ENCODE results near the gene TACR1. TPM values are rescaled to one million over a fixed set of nuclear protein-coding genes. Genes with fewer than 3 reads are reported as not detected.
"Not testable (repeated sequence)": the region's sequence is repeated elsewhere in the genome, so short reads cannot be mapped to it uniquely, and the experiment has no call there.

TACR1 gene
- total RNA-seq, 2 donors from 2014 or later: 3.9 to 6.0 TPM

- Histone ChIP-seq H3K27ac (peak overlapping the region in 1 of 2 donors; percentile 38), H3K9me3 (no peaks in the 10 kb centered on the region), H3K4me3 (no peak overlapping the region), H3K36me3 (no peaks in the 10 kb centered on the region), H3K27me3 (replicated peaks; ENCODE audit: insufficient read depth) (no peaks in the 10 kb centered on the region), H3K4me1 (ENCODE audit: control insufficient read depth in 1 of 2, low read depth in 2 of 2) (peaks cover 8 to 17% of the 10 kb centered on the region in 2 donors)
- DNase-seq (ENCODE audit: low spot score): no peak
- TF ChIP-seq CTCF (IDR thresholded peaks at IDR 0.05): no peak
- no peak for ATAC-seq (ENCODE audit: insufficient number of reproducible peaks, low FRiP score, low read depth)
Observed at GRCh38 chr2:75162259-75162658, 37.1 kb downstream of the TACR1 start.

GRCh38 chr2:75157435-75157834 lies 41.9 kb downstream of the TACR1 start:
- Histone ChIP-seq H3K9me3 (no peaks in the 10 kb centered on the region), H3K27me3 (replicated peaks; ENCODE audit: insufficient read depth) (no peaks in the 10 kb centered on the region), H3K4me3 (no peak overlapping the region), H3K4me1 (ENCODE audit: control insufficient read depth in 1 of 2, low read depth in 2 of 2) (peaks cover 8 to 11% of the 10 kb centered on the region in 2 donors), H3K36me3 (no peaks in the 10 kb centered on the region), H3K27ac (no peak overlapping the region)
- TF ChIP-seq CTCF (IDR thresholded peaks at IDR 0.05): no peak
- ATAC-seq (ENCODE audit: insufficient number of reproducible peaks, low FRiP score, low read depth): no peak
- no peak for DNase-seq (ENCODE audit: low spot score)

GRCh38 chr2:75155115-75155514 lies 44.2 kb downstream of the TACR1 start:
- Histone ChIP-seq H3K9me3 (no peaks in the 10 kb centered on the region), H3K27me3 (replicated peaks; ENCODE audit: insufficient read depth) (no peaks in the 10 kb centered on the region), H3K27ac (no peak overlapping the region), H3K4me3 (no peak overlapping the region), H3K36me3 (no peaks in the 10 kb centered on the region), H3K4me1 (ENCODE audit: control insufficient read depth in 1 of 2, low read depth in 2 of 2) (no peaks in the 10 kb centered on the region)
- no peak for TF ChIP-seq CTCF (IDR thresholded peaks at IDR 0.05)
- ATAC-seq (ENCODE audit: insufficient number of reproducible peaks, low FRiP score, low read depth) (no peak), DNase-seq (ENCODE audit: low spot score) (no peak)

GRCh38 chr2:75153221-75153620 lies 46.1 kb downstream of the TACR1 start:
- Histone ChIP-seq H3K9me3 (no peaks in the 10 kb centered on the region), H3K4me1 (ENCODE audit: control insufficient read depth in 1 of 2, low read depth in 2 of 2) (no peaks in the 10 kb centered on the region), H3K4me3 (no peak overlapping the region), H3K27ac (no peak overlapping the region), H3K36me3 (no peaks in the 10 kb centered on the region), H3K27me3 (replicated peaks; ENCODE audit: insufficient read depth) (no peaks in the 10 kb centered on the region)
- DNase-seq (ENCODE audit: low spot score) (no peak), ATAC-seq (ENCODE audit: insufficient number of reproducible peaks, low FRiP score, low read depth) (no peak)
- TF ChIP-seq CTCF (IDR thresholded peaks at IDR 0.05): no peak

DNA sequence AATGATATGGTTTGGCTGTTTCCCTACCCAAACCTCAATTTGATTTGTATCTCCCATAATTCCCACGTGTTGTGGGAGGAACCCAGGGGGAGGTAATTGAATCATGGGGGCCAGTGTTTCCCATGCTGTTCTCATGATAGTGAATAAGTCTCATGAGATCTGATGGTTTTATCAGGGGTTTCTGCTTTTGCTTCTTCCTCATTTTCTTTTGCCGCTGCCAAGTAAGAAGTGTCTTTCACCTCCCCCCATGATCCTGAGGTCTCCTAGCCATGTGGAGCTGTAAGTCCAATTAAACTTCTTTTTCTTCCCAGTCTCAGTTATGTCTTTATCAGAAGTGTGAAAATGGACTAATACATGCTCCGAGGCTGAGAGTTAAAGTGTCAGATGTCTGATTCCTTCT lies 47.1 kb downstream of the TACR1 start:
- not testable (repeated sequence) for H3K36me3 ChIP-seq; ATAC-seq (ENCODE audit: insufficient number of reproducible peaks, low FRiP score, low read depth); H3K4me1 ChIP-seq (ENCODE audit: control insufficient read depth in 1 of 2, low read depth in 2 of 2); H3K4me3 ChIP-seq; H3K27me3 ChIP-seq (replicated peaks; ENCODE audit: insufficient read depth); DNase-seq (ENCODE audit: low spot score); H3K9me3 ChIP-seq; H3K27ac ChIP-seq

- not testable (repeated sequence) for H3K9me3 ChIP-seq; H3K4me3 ChIP-seq; DNase-seq (ENCODE audit: low spot score); H3K27me3 ChIP-seq (replicated peaks; ENCODE audit: insufficient read depth); ATAC-seq (ENCODE audit: insufficient number of reproducible peaks, low FRiP score, low read depth); H3K36me3 ChIP-seq
- peak overlapping the region in 1 of 2 donors; percentile 40 for H3K27ac ChIP-seq
- peaks cover 3 to 24% of the 10 kb centered on the region in 2 donors for H3K4me1 ChIP-seq (ENCODE audit: control insufficient read depth in 1 of 2, low read depth in 2 of 2)
Observed at GRCh38 chr2:75147884-75148283, 51.4 kb downstream of the TACR1 start.
